GM21381 (cell line): ENCODE measurements around the gene ADGRD2.

Source experiments
- ATAC-seq: cut with Tn5 transposase; IDR thresholded peaks from one replicate; pipeline ENCODE4 v1.9.1; 2021; ENCODE audit warnings: mild to moderate bottlenecking, moderate library complexity; ENCODE audit not compliant: unreplicated experiment

Gene ADGRD2

GRCh38 chr9:124437086-124437485, 13.2 kb upstream of the ADGRD2 start:
- ATAC-seq, result no peak

GRCh38 chr9:124438091-124438490, 12.2 kb upstream of the ADGRD2 start:
- no peak for ATAC-seq

GRCh38 chr9:124439086-124439485, 11.2 kb upstream of the ADGRD2 start:
- no peak for ATAC-seq

GRCh38 chr9:124439686-124440243, 10.5 kb upstream of the ADGRD2 start:
- ATAC-seq, result no peak

GRCh38 chr9:124440786-124441185, 9.5 kb upstream of the ADGRD2 start:
- no peak for ATAC-seq

- ATAC-seq, result no peak
These were observed 9.0 kb upstream of the ADGRD2 start for GRCh38 chr9:124441291-124441690.

- no peak for ATAC-seq
These were observed 7.9 kb upstream of the ADGRD2 start for GRCh38 chr9:124442379-124442778.

- ATAC-seq, result no peak
These were observed 7.4 kb upstream of the ADGRD2 start for GRCh38 chr9:124442826-124443225.

- no peak for ATAC-seq
These were observed 6.6 kb upstream of the ADGRD2 start for GRCh38 chr9:124443625-124444024.

- ATAC-seq, result no peak
These were observed 6.1 kb upstream of the ADGRD2 start for GRCh38 chr9:124444166-124444565.

GRCh38 chr9:124447297-124447661, 3.0 kb upstream of the ADGRD2 start:
- no peak for ATAC-seq

GRCh38 chr9:124448019-124448418, 2.2 kb upstream of the ADGRD2 start:
- no peak for ATAC-seq

GRCh38 chr9:124449381-124450151, 685 bp upstream of the ADGRD2 start:
- no peak for ATAC-seq

- no peak for ATAC-seq
These were observed 845 bp downstream of the ADGRD2 start for GRCh38 chr9:124450931-124451661.

- ATAC-seq, result no peak
These were observed 2.1 kb downstream of the ADGRD2 start for GRCh38 chr9:124452326-124452725.

GRCh38 chr9:124452841-124453585, 2.8 kb downstream of the ADGRD2 start:
- no peak for ATAC-seq

- no peak for ATAC-seq
These were observed 3.4 kb downstream of the ADGRD2 start for GRCh38 chr9:124453586-124454191.

GRCh38 chr9:124454296-124454695, 4.0 kb downstream of the ADGRD2 start:
- no peak for ATAC-seq

- no peak for ATAC-seq
These were observed 4.7 kb downstream of the ADGRD2 start for GRCh38 chr9:124454791-124455443.

GRCh38 chr9:124455820-124456219, 5.6 kb downstream of the ADGRD2 start:
- no peak for ATAC-seq
